Stimulated activated CD8-positive, alpha-beta memory T cell treated with anti-CD3 and anti-CD28 coated beads, Interleukin-4, amount 100 ng/mL, for 48 hours (primary cell): ENCODE results near the gene GDAP2.

ENCODE experiments used
- DNase-seq: peaks from one replicate; pipeline ENCODE4 v3.0.0-alpha.2; 2020

The GDAP2 gene

DNA sequence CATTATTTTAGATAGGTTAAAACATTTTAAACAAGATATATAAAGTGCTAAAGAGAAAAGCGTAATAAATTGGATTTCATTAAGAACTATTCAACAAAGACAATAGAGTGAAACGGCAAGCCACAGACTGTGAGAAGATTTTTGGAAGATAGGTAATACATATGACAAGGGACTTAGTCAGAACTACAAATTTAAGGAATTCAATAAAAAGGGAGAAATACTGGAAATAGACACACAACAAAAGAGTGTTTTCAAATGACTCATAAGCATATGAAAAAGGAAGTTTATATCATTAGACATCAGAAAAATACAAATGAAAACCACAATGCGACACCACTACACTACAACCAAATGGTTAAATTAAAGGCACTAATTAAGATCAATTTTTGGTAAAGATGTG is 90.5 kb downstream of the GDAP2 start:
- no peak for DNase-seq

DNA sequence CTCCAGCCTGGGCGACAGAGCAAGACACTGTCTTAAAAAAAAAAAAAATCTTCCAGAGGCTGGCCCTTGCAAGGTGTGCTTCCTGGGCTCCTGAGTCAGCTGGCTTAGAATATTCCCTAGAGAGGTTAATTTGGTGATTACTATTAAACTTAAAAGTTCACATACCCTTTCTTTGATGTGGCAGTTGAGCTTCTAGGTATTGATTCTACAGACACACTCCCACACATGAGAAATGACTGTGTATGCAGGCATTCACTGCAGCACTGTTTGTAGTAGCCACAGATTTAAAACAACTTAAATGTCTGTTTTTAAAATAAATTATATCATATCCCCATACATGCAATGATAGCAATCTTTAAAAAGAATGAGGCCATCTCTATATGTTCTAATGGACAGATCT is 93.4 kb downstream of the GDAP2 start:
- no peak for DNase-seq

GRCh38 chr1:117834416-117834815 is 95.0 kb downstream of the GDAP2 start:
- DNase-seq: no peak

DNA sequence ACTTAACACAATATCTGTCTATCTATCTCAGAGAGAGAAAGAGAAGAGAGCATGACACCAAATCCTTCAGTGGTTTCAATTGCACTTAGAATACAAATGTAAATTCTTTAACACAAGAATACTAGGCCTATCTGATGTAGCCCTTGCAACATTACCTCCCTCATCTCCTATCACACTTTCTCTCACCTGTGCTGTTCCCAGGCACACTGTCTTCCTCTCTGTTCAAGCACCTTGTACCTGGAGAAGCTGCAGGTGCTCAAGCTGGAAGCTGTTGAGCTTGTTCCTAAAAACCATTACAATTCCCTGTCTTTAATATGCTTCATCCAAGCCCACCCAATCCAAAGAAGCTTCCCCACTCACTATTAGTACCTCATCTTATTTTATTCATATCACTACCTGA is 97.0 kb downstream of the GDAP2 start:
- DNase-seq: no peak

- DNase-seq: no peak
Observed at GRCh38 chr1:117830222-117830621, 99.2 kb downstream of the GDAP2 start.

- DNase-seq: no peak
Observed at GRCh38 chr1:117828201-117828600, 101.2 kb downstream of the GDAP2 start.

DNA sequence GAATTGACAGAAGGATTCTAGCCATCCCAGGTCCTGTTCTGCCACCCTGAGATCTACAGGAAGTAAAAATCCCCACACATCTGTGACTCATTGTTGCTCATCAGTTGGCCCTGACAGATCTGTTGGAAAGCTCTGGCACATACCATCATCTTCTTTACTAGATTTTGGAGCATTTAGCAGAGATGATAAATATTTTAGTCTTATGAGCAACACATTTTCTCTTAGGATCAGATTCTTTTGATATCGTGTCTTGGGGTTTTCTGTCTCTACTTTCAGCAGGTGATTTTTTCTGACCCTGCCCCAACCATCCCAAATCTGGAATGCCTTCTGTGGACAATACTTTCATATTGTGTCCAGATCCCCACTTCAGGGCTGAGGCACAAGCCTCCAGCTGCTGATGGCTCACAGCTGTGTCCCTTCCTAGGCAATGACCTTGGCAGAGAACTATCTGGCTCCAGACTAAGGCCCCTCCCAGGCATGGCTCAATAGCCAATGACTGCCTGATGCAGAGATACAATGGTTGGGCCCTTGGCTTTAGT is 102.8 kb downstream of the GDAP2 start:
- DNase-seq: no peak

- no peak for DNase-seq
Observed at GRCh38 chr1:117826119-117826518, 103.3 kb downstream of the GDAP2 start.

GRCh38 chr1:117825414-117825813 is 104.0 kb downstream of the GDAP2 start:
- no peak for DNase-seq

GRCh38 chr1:117824616-117825015 is 104.8 kb downstream of the GDAP2 start:
- DNase-seq: no peak

GRCh38 chr1:117821774-117822482 is 107.5 kb downstream of the GDAP2 start:
- DNase-seq: no peak

DNA sequence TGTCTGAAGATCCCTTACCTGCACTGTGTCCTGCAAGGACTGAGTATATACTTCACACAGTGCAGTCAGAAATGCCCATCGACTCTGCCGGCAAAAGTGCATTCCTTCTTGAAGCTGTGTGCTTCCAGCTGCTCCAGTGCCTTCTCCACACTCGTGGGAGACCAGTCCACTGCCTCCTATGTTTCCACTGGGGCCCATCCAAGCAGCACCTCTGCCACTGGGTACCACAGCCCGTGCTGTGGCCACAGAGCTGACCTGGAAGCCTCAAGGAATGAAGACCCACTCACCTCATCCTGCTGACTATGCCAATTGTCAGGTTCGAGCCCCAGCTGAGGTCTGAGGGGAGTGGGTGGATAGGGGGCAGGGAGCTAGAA is 108.1 kb downstream of the GDAP2 start:
- DNase-seq: no peak

- DNase-seq: no peak
Observed at GRCh38 chr1:117820694-117821381, 108.6 kb downstream of the GDAP2 start.

DNA sequence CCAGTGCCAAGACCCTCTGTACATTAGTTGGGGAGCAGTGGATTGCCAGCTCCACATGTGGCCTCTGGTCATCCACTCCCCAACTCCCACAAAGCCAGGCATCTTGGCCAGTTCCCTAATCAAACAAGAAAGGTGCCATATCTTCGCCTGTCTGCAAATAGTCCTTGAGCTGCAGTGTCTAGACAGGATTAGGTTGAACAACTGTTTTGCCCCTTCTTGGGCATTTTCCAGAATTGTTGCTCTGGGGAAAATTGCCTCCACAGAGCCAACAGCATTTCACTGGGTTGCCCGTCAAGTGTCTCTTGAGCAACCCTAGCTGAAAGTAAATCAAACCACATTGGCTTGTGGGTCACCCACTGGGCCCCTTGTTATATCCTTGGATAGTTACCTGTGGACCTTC is 109.3 kb downstream of the GDAP2 start:
- DNase-seq: no peak

- no peak for DNase-seq
Observed at GRCh38 chr1:117819301-117819700, 110.1 kb downstream of the GDAP2 start.

- no peak for DNase-seq
Observed at GRCh38 chr1:117818456-117818855, 111.0 kb downstream of the GDAP2 start.

GRCh38 chr1:117817629-117818028 is 111.8 kb downstream of the GDAP2 start:
- DNase-seq: no peak

- DNase-seq: no peak
Observed at GRCh38 chr1:117815926-117816325, 113.5 kb downstream of the GDAP2 start.

DNA sequence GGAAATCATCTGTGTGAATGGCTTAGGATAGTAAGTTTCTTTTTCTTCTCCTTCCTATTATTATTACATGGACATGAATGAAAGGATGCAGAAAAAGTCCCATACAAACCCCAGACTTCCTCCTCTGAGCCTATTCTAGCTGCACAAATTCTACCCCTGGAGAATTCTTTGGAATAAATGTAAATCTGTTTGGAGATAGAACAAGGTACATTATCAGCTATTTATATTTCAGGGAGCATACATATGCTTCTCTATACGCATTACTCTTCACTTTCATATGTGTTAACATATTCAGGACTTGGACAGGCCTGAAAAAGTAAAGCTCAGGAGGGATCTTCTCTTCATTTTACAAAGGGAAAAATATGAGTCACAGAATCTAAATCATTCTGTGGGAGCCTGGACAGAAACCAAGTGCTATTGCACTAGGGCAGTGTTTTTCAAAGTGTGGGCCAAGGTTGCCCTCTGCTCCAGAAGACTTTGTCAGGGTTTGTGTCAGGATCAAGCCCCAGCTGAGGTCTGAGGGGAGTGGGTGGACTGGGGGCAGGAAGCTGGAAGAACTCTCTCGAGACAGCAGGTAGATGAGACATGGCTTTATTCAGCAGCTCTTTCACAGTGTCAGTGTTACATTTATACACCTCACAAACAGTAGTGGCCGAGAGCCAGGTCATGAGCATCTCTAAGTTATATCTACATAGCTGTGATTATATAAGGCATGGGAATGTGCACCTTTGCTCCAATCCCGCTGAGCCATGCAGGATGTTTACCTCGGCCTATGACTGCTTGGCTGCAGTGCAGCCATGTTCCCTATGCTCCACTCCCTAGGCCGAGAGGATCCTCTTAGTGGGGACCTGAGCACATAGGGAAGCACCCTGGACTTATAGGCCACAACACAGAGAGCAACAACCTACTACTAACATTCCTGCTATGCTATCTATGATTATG is 114.3 kb downstream of the GDAP2 start:
- no peak for DNase-seq
